MV-4-11 (cell line): ENCODE results near the gene OBSL1.
A peak's percentile ranks its signal among the peaks of the same experiment; 100 is the strongest.

Experiments used
- DNase-seq: peaks from one replicate; lab custom pipeline; 2025; lab: John Stamatoyannopoulos, UW

The OBSL1 gene

DNA sequence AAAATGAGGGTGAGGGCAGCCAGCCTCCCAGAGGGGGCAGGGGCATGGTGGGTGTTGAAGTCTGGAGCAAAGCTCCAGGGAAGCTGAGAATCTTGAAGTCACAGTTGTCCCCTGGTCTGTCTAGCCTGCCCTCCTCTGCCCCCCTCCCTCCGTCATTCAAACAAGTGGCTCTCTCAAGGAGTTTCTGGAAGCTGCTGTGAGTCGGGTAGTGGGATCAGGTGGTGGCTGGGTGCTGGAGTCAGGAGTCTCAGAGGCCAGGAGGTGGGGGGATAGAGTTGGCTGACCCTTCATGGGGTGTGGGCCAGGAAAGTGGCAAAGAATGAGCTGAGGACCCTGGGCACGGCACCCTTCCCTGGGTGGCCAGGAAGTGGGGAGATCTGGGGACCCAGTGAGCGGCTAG is 57.6 kb downstream of the OBSL1 start:
- no peak for DNase-seq

DNA sequence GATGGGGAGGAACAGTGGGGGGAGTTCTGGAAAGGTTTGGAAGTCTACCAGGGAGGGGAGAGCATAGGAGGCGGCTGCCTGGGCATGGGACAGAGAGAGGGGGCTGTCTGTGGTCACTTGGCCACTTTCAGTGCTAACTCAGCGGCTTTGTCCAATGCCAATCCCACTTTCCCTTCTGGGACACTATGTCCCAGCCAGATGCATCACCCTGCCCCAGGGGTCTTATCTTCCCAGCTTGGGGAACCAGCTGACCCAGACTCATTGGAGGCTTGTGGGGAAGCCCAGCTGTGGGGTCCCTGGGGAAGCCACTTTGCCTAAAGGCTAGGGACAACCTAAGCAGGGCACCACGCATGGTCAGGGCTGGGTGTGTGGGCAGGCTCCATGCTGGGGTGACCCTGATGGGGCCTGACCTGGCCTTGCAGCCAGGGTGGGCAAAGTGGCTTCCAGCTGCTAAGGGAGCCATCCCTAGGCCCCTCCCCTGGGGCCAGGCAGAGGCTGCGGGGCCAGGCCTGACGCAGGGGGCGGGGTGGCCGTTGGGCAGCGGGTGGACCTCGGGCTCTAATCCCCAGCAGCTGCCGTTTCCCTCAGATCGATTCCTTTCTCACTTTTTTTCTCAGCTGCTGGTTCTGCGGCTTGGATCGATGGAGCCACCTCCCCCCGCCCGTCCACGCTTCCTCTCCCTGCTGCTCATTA is 58.7 kb downstream of the OBSL1 start:
- DNase-seq, result no peak

DNA sequence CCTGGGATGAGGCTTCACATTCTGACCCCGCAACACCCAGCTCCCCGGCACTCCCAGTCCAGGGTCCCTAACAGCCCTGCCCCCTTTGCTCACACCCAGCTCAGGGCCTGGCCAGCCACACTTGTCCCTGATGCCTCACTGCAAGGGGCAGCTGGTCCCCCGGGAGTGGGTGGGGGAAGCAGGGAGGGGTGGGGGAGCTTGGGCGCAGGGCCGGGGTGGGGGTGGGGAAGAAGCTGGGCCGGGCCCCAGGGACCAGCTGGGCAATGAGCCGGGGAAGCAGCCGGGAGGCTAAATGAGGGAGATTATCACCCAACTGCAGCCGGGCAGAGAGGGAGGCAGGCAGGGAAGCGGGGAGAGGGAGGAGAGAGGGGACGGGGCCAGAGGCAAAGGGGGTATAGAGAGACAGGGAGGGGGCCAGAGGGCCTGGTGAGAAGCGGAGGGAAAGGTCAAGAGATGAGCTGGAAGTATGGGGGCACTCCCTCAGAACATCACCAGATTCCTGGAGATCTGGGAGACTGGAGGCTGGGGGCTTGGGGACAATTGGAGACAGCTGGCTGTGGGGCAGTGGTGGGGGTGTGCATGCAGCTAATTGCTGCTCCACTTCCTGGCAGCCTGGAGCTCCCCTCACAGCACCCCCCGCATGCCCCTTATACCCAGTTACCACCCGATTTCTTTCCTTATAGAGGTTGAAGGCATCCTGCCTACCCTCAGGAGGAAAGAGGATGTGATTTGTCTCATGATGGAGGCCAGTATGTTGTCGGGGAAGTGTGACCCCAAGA is 59.6 kb downstream of the OBSL1 start:
- no peak for DNase-seq

DNA sequence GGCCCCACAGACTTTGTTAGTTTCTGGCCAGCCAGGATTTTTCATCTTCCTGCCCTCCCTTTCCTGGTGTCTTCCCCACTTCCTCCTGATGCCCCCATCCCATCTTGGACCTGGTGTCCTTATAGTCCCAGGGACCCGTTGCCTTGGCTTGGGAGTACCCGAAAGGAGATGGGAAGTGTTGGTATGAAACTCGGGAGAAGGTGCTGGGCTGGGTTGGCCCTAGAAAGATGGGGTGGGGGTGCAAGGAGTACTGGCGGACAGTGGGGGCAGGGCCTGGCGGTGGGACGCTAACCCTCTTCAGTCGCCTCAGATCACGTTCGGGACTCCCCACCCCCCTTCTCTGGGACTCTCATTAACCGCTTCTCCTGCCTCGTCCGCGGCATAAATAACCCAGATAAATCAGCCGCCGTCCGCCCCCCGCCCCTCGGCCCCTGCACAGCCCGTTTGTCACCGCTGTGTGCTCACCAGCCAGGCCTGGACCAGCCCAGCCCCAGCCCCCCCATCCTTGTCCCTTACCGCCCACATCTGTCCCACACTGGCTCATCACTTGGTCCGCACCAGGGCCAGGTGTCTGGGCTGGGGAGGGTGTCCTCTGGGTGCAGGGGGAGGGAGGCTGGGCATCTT is 60.7 kb downstream of the OBSL1 start:
- DNase-seq, result no peak

DNA sequence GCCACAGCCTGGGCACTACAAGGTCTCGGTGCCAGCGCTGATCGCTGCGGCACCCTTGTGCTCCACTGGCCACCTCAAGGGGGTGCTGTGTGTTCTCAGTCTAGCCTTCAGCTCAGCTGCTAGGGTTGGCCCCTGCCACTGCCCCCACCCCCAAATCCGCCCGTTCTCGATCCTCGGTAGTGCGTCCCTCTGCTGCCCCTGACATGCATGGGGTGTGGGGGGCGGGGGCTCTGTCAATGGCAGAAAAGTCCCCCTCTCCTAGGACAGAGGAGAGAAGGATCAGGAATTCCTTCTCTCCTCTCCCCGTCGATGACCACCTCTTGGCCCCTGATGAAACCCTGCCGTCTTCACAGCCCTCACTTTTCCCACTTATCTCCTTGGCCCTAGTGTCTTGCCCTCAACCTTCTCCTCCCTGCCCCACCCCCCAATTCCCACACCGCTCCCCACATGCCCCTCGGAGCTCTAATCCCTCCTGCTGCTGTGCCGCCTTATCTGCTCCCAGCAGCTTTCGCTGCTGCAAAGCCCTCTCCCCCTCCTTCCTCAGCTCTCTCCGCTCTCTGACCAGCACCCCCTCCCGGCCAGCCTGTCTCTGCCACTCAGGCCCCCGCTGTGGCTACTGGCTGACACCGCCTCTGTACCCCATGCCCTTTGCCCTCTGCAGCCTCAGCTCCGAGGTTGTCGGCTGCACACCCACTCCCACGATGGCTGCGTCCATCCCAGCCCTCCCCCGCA is 61.4 kb downstream of the OBSL1 start:
- DNase-seq, result peak; percentile 12

DNA sequence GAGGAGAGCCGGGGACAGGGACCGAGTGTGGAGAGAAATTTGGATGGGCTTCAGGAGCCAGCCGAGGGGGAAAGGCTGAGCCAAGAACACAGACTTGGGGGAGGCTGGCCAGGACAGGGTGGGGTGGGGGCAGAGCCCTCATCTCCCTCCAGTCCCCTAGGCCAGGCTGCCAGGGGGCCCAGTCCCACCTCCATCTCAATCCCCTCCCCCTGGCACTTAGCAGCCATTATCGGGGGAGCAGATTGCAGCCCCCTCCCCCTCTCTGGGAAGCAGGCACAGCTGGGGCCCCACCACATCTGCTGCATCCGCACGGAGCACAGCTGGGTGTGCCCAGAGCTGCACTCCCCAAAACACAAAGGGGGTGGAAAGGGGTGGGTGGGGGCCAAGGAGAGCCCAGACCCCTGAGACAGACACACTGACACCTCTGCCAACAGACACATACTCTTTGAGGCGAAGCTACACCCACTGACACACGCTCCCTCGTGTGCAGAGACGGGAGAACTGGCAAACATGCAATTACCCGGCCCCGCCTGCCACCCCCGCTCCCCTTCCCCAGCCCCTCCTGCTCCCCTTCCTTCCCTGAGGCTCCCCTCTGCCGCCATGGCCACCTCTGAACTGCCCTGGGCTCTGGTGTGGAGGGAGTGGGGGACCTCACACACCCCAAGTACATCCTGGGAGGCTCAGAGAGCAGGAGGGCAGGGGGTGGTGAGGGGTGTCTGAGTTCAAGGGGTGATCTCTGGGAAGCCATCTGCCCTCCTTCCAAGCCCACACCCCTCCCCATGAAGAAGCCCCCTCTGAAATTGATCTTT is 62.2 kb downstream of the OBSL1 start:
- DNase-seq, result no peak

DNA sequence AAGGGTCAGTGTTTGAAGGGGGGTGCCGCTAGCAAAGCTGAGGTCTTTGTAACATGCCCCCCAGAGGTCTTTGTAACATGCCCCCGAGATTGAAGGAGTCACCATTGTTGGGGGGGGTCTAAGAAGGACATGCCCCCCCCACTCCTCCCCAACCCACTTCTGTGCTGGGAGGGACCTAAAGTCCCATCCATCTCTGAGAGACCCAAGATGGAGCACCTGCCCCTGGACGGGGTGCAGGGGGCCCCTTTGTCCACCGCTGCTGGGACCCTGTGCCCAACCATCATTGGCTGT is 63.0 kb downstream of the OBSL1 start:
- no peak for DNase-seq

DNA sequence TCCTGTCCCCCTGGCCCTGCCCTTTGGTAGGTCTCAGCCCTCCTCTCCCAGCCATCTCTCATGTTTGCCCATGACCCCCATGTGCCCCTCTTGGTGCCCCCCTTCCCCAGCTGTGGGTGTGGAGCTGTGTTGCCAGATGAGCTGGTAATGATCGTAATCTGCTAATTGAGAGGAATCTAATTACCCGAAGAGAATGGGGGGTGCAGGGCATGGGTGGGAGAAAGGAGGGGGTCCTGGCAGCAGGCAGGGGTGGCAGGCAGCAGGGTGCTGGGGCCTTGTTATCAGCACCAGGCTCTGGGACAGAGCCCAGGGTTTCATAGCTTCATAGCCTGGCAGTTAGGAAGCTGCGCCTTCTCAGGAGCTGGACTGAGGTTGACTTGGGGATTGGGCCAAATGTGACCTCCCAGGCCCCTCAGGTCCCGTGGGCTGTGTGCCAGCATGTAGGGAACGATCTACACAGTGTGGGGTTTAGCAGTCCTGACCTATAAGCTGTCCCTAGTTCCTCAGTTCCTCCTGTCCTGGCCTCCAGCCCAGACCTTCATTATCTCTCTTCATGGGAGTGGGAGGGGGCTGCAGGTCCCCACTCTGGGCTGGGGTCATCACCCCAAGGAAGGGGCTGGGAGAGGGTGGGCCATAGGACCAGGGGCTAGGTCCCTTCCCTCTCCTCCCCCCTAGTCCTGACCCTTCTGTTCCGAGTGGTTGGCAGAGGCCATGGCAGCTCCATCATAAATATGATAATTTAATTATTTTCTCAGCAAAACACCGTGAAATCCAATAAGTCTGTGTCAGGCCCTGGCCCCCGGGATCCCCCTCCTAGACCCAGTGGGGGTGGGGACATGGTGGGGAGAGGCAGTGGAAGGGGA is 63.5 kb downstream of the OBSL1 start:
- DNase-seq, result no peak

DNA sequence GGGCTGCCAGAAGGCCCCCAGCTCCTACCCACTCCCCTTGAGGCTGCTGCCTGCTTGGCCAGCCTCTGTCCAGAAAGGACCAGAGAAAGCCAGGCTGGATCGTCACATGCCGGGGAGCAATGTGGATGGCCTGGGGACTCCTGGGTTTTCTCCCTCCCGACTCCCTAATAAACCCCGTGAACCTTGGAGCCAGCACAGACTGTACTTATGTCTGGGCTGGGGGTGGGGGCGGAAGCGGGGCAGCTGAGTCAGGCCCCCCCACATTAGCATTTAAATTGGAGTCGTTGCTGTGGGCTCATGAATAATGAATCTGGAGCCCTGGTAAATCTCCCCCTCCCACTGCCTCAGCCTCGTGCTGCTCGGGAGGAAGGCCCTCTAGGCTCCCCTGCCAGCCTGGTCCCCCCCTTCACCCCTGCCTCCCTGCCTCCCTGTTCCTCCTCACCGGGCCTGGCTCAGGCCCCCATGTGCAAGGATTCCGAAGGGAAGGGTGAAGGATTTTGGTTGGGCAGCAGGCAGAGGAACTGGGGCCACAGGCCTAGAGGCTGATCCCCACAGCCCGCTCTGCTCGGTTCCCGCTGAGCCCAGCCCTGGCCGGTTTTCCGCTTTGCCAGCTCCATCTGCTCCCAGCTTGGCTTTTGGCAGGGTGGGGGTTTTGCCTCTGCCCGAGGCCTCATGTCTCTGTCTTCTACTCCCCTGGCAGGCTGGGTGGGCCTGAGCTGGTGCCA is 64.4 kb downstream of the OBSL1 start:
- no peak for DNase-seq

DNA sequence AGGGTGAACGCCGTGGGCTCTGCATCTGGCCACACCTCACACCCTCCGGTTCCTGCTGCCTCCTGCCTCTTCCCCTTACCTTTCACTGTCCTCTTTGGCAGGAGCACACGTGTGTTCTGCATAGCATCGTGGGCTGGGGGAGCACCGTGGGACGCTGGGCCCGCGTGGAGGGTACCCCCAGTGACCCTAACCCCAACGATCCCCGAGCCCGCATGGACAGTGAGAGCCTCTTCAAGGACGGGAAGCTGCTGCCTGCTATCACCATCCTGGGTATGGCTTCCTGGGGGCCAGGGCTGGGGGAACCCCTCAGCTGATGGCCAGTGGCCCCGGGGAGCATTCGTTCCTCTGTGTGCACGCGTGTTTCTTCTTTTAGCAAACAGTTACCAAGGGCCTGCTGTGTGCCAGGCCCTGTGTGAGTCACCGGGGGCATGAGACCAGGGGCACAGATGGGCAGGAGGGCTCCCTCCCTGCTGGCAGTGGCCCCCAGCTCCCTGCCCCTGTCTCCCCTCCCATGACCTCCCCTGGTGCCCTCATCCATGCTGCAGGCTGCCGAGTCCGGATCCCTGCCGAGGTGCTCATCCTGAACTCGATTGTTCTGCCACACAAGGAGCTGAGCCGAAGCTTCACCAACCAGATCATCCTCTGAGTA is 65.1 kb downstream of the OBSL1 start:
- DNase-seq, result no peak

DNA sequence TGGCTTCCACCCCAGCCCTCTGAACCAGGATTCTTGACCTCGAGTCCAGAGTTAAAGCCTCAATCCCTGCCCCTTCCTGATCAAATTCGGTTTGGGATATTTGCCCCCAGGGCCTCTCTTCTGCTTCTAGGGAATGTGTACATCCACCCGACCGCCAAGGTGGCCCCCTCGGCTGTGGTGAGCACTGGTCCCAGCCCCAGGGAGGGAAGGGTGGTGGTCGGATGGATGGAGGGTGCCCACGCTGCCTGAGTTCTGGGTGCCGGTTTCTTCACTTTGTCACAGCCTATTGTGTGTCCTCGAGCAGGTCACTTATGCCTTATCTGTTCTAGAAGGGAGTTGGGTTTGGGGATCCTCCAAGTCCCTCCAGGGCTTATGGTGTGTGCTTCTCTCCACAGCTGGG is 65.8 kb downstream of the OBSL1 start:
- DNase-seq, result no peak

DNA sequence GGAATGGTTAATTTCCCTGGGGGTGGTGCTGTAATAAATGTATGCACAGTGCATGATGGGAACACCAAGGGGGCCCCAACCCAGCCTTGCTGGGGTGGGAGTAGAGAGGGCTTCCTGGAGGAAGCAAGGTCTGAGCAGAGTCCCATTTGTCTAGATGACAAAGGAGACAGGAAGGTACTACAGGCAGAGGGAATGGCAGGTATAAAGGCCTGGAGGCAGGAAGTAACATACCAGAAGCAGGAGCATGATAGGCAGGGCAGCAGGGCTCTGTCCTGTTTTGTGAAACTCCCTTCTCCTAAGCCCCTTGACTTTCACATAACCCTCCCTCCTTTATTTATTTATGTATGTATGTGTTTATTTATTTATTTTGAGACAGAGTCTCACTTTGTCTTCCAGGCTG is 68.7 kb downstream of the OBSL1 start:
- DNase-seq, result no peak

DNA sequence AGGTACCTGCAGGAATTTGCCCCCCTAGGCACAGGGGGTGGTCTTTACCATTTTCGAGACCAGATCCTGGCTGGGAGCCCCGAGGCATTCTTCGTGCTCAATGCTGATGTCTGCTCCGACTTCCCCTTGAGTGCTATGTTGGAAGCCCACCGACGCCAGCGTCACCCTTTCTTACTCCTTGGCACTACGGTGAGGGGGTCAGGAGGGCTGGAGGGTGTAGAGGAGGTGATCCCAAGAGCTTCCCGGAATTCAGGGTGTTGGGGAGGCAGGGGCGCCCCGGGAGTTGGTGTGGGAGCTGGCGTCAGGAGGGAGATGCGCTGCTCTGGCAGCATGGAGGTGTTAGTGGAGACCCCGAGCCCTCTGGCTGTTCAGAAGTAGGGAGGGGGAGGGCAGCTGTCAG is 69.5 kb downstream of the OBSL1 start:
- no peak for DNase-seq
